HCEC 1CT (cell line): ENCODE measurements around the gene PPIA.
"Not testable (repeated sequence)": the region's sequence is repeated elsewhere in the genome, so short reads cannot be mapped to it uniquely, and the experiment has no call there.

Experiments used
- DNase-seq: peaks from one replicate; pipeline ENCODE4 v3.0.0-alpha.2; 2017

Gene PPIA

GRCh38 chr7:44791278-44792219 lies 4.9 kb upstream of the PPIA start:
- DNase-seq, result peak; percentile 78

DNA sequence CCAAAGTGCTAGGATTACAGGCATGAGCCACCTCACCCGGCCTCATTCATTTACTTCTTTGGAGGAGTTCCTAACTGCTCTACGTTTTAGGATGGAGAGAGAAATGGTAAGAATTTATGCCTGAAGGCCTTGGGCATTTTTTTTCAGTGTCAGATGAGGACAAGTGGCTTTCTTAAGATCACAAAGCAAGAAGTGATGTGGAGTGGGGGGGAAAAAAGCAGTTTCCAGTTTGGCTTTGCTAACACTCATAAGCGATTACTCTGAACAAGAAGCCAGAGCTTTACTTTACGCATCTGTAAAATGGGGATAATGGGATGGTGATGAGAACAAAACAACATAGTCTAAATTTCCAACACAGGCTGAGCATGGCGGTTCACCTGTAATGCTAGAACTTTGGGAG lies 2.6 kb upstream of the PPIA start:
- no peak for DNase-seq

DNA sequence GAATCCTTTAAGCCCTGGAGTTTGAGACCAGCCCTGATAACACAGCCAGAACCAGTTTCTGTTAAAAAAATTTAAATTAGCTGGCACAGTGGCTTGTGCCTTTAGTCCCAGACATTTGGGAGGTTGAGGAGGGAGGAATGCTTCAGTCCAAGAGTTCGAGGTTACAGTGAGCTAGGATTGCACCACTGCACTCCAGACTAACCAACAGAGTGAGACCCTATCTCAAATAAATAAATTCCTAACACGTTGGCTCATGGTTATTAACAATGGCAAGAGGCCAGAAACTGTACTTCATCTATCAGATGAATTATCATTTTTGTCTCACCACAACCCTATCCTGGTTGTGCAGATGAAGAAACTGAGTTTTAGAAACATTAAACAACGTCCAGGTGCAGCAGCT lies 2.1 kb upstream of the PPIA start:
- no peak for DNase-seq

GRCh38 chr7:44796034-44796503 lies 412 bp upstream of the PPIA start:
- DNase-seq, result peak; percentile 51

- DNase-seq, result peak; percentile 88
These were observed 1.1 kb downstream of the PPIA start for GRCh38 chr7:44797329-44798258.

DNA sequence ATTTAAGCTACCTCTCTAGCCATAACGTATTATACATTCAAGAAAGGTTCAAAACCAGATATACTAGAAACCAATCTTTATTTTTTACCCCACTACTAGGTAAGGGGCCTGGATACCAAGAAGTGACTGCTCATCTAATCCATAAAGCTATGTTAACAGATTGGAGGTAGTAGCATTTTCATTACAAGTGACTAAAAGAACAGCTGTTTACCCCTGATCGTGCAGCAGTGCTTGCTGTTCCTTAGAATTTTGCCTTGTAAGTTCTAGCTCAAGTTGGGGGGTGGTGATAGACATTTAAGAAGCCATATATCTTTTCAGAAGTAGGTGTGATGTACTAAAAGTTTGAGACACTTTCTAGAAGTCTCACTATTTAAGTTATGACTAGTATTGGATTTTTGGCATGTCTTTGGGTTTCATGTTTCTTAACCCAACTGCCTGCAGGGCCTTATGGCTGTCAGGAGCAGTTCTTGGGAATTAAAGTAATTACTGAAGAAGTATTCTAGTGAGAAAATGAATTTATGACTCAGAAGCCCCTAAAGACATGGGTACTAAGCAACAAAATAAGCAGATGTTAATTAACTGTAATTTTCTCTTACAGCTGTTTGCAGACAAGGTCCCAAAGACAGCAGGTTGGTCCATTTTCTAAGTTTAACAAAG lies 2.3 kb downstream of the PPIA start:
- peak; percentile 25 for DNase-seq

GRCh38 chr7:44799939-44800338 lies 3.5 kb downstream of the PPIA start:
- DNase-seq, result no peak

DNA sequence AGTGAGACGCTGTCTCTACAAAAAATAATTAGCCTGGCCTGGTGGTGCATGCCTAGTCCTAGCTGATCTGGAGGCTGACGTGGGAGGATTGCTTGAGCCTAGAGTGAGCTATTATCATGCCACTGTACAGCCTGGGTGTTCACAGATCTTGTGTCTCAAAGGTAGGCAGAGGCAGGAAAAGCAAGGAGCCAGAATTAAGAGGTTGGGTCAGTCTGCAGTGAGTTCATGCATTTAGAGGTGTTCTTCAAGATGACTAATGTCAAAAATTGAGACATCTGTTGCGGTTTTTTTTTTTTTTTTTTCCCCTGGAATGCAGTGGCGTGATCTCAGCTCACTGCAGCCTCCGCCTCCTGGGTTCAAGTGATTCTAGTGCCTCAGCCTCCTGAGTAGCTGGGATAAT lies 5.4 kb downstream of the PPIA start:
- DNase-seq, result peak; percentile 86

DNA sequence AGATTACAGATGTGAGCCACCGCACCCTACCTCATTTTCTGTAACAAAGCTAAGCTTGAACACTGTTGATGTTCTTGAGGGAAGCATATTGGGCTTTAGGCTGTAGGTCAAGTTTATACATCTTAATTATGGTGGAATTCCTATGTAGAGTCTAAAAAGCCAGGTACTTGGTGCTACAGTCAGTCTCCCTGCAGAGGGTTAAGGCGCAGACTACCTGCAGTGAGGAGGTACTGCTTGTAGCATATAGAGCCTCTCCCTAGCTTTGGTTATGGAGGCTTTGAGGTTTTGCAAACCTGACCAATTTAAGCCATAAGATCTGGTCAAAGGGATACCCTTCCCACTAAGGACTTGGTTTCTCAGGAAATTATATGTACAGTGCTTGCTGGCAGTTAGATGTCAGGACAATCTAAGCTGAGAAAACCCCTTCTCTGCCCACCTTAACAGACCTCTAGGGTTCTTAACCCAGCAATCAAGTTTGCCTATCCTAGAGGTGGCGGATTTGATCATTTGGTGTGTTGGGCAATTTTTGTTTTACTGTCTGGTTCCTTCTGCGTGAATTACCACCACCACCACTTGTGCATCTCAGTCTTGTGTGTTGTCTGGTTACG lies 6.0 kb downstream of the PPIA start:
- DNase-seq, result no peak

DNA sequence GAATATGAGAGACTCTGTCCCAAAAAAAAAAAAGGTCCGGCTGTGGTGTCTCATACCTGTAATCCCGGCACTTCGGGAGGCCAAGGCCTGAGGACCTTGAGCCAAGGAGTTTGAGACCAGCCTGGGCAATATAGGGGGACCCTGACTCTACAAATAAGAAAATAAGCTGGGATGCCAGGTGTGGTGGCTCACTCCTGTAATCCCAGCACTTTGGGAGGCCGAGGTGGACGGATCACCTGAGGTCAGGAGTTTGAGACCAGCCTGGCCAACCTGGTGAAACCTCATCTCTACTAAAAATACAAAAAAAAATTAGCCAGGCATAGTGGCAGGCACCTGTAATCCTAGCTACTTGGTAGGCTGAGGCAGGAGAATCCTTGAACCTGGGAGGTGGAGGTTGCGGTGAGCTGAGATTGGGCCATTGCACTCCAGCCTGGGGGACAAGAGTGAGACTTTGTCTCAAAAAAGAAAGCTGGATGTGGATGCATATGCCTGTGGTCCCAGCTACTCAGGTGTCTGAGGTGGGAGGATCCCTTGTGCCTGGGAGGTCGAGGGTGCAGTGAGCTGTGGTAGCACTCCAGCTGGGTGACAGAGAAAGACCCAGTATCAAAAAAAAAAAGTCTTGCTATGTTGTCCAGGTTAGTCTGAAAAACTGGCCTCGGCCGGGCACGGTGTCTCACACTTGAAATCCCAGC lies 7.5 kb downstream of the PPIA start:
- not testable (repeated sequence) for DNase-seq

GRCh38 chr7:44805950-44806349 lies 9.5 kb downstream of the PPIA start:
- DNase-seq, result no peak

DNA sequence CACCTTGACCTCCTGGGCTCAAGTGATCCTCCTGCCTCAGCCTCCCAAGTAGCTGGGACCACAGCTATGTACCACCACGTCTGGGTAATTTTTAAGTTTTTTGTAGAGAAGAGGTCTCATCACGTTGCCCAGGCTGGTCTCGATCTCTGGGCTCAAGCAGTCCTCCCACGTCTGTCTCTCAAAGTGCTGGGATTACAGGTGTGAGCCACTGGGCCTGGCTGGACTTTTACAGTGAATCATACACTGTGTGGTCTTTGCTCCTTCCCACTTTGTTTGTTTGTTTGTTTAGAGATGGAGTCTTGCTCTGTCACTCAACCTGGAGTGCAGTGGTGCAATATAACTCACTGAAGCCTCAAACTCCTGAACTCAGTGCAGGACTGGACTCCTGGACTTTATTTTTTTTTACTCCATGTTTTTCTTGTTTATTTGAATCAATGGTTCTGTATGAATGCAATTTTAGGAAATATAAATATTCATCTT lies 12.5 kb downstream of the PPIA start:
- no peak for DNase-seq

DNA sequence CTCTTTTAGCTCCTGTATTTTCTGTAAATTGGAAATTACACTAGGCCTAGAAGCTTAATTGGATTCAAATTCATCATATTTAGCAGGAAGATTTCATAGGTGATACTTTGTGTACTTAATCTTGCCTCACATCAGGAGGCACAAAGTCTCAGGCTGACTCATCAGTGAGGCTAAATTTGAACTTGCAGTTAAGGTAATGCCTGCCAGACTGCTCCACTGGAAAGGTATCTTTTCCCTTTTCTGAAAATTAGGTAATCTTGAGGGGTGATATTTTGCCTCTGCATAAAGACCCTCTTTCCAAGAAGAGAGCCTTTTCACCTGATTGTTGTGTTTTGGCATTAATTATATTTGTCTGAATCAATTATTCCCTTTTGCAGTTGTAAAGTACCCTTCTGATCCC lies 14.6 kb downstream of the PPIA start:
- DNase-seq, result no peak

- no peak for DNase-seq
These were observed 15.1 kb downstream of the PPIA start for GRCh38 chr7:44811571-44811970.

- no peak for DNase-seq
These were observed 18.4 kb downstream of the PPIA start for GRCh38 chr7:44814919-44815318.

DNA sequence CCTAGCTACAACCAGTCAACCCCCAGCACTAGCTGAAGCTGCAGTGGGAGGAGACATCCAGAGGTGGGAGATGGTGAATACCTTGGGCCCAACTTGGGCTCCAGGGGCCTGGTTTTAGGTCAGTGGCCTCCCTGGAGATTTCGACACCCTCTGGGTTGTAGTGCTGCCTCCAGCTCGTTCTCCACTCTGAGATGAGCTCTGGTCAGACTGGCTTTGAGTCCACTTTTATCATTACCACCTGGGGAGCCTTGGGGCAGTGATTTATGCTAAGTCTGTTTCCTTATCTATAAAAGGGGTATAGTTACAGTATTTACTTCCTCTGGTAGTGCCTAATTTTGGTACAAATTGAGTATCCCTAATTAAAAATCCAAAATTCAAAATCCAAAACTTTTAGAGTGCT lies 22.8 kb downstream of the PPIA start:
- DNase-seq, result no peak

DNA sequence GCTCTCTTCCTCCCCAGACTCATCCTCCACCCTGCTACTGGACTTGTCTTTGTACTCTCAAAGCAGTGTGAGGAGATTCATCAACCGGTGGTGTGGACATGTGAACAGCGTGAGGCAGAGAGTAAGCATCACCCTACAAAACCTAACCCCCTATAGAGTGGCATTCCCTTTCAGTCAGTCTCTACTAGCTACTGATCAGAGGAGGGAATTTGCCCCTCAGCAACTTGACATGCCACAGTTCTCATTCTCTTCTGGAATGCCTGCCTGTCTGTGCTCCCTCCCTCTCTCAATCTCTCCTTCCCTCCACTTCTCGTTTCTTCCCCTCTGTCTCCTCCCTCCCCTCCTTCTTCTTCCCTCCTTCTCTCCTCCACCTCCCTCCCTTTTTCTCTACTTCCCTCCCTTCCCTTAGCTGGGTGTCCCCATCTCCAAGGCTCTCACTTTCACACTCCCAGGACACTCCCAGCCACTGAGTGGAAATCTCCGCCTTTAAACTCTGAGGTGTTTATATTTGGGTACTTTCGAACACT lies 26.8 kb downstream of the PPIA start:
- DNase-seq, result no peak

DNA sequence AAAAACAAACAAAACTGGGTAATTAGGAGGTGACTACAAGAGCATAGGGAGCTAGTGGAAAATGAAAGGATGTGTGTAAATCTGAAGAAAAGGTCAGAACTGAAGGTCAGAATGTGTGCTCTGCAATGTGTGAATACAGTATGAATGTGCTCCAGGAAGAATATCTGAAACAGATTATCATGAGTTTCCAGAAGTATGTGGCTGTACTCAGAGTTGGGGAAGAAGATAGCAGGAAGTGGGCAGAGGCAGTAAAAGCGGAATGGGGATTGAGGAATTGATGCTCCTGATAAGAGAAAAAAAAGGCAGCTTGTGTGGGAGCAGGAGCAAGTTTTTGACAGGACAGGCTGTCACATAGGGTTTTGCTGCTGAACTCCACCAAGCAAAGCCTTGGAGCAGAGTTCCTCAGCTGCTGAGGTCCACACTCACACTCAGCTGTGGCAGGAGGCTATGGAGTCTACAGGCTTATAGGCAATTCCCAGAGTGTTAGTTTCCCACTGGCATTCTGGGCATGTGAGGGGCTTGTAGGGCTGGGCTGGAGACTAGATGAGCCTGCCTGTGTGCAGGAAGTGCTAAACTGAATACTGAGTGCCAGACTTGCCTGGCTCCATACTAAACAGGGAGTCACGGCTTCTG lies 28.5 kb downstream of the PPIA start:
- peak; percentile 62 for DNase-seq

GRCh38 chr7:44827567-44827966 lies 31.1 kb downstream of the PPIA start:
- no peak for DNase-seq

GRCh38 chr7:44838751-44839150 lies 42.3 kb downstream of the PPIA start:
- no peak for DNase-seq

DNA sequence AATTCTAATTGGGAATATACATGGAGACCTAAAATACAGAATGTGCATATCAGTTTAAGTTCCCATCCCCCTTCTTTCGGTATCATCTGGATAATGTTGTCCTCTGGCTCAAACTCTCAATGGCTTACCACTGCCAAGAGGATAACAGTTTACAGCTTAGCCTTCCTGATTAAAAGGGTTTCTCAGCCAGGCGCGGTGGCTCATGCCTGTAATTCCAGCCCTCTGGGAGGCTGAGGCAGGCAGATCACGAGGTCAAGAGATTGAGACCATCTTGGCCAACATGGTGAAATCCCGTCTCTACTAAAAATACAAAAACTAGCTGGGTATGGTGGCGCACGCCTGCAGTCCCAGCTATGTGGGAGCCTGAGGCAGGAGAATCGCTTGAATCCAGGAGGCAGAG lies 46.2 kb downstream of the PPIA start:
- DNase-seq, result not testable (repeated sequence)
